OCI-LY3 (cell line): Measurements from ENCODE around the gene KCNMA1.

ENCODE experiments used
- EZH2phosphoT487 ChIP-seq: fragments of 200-600 bp; shearing (Covaris generic); IDR thresholded peaks from 2 replicates; pipeline ENCODE4 v1.6.1; 2018; ENCODE audit warnings: antibody characterized with exemption, mixed run types, low read depth
- TF ChIP-seq, protein P1 (sequence below): fragments of 200-600, 300-600 bp; sonication (generic); IDR thresholded peaks from 2 replicates; pipeline ENCODE4 v1.5.1; 2014; ENCODE audit warnings: antibody characterized with exemption, low read length, low read depth

DNA sequence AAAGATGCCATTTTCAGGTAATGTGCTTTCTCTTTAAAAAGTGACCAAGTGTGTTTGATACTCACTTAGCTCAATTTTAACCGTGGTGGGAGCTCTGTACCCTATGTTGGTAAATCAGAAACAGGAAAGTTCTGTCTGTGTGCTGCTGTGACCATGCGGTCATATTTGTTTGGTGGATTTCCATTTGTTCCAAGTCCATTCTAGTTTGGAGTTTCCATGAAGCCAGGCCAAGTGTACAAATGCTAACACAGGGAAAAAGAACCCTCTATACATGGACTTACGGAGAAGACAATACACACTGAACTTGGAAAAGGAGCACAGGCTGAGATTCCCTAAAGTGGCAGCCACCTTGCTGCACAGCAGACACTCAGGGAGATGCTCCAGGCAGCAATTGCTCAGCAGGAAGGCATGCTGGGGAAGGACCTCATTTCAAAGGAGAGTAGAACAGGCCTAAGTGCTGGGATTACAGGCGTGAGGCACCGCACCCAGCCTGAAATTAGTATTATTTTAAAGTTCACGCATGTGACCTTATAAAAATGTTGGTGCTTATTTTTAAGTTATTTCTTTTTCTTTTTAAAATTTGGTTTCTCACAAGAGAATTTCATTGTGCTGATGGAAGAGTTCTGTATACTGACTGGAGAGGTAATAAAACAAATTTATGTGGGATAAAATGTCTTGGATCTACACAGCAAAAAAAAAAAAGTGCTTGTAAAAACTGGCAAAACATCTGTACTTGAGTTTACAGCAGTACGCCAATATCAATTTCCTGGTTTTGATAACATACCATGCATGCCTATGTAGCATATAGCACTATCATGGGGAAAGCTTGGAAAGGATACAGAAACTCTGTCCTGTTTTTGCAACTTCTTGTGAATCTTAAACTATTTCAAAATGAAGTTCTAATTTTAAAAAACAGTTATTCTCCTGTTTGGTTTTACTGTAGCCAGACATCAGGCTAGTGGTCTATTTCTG is 436.2 kb downstream of the KCNMA1 start:
- TF ChIP-seq, protein P1, sequence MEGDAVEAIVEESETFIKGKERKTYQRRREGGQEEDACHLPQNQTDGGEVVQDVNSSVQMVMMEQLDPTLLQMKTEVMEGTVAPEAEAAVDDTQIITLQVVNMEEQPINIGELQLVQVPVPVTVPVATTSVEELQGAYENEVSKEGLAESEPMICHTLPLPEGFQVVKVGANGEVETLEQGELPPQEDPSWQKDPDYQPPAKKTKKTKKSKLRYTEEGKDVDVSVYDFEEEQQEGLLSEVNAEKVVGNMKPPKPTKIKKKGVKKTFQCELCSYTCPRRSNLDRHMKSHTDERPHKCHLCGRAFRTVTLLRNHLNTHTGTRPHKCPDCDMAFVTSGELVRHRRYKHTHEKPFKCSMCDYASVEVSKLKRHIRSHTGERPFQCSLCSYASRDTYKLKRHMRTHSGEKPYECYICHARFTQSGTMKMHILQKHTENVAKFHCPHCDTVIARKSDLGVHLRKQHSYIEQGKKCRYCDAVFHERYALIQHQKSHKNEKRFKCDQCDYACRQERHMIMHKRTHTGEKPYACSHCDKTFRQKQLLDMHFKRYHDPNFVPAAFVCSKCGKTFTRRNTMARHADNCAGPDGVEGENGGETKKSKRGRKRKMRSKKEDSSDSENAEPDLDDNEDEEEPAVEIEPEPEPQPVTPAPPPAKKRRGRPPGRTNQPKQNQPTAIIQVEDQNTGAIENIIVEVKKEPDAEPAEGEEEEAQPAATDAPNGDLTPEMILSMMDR: no peak
- TF ChIP-seq EZH2phosphoT487: no peak
